Skeletal muscle cell (primary cell): ENCODE results near the gene ADAMTSL4.

ENCODE experiments used
- DNase-seq: peaks from one replicate; pipeline ENCODE4 v3.0.0-alpha.2; 2010; ENCODE audit warnings: low read depth
- H3K4me3 ChIP-seq: 2 replicates; pipeline ENCODE4 v1.5.1; 2011; ENCODE audit warnings: low read depth, mild to moderate bottlenecking, control low read depth, low read length, moderate library complexity

The ADAMTSL4 gene

DNA sequence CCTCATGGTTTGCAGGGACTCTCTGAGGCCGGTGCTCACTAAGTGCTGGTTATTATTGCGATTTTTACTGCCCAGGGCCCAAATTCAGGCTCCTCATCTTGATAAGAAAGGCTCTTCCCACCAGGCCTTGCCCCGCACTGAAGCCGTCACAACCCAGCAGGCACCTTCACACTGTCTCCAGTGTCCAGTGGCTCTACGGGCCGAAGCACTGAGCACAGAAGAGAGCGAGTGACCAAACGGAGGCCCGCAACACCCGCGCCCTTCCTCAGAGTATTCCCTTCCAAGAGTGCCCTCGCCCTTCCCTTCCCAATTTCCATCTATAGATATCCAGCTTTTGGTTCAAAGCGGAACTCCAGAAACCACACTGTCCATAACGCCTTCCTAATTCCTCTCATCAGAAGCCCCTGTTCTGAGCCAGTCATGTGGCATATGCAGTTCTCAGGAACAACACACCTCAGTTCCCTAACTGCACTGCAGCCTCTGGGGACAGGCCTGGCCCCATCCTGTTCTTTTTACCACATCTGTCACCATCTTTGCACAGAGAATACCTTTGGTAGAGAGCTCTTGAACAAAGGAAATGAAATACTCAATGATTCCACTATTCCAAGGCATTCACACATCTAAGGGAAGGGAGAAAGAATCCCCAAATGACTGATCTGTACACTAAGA lies 18.6 kb upstream of the ADAMTSL4 start:
- no peak for DNase-seq
- no peak overlapping the region for H3K4me3 ChIP-seq

DNA sequence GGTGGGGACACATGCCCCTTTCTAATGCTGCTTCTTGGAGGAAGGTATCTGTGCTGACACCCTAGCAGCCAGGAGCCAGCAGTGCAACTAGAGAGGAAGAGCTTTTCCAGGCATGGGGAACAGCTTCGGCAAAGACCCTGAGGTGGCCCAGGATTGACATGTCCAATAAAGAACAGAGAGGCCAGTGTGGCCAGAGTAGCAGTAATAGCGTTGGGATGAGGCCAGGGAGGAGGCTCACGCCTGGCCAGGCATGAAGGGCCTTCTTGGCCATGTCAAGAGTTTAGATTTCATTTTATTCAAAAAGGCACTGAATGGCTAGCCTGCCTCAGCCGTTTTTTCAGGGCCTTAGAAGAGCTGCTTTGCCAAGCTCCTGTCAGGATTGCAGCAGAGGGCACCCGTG lies 16.3 kb upstream of the ADAMTSL4 start:
- DNase-seq = no peak
- no peak overlapping the region for H3K4me3 ChIP-seq

DNA sequence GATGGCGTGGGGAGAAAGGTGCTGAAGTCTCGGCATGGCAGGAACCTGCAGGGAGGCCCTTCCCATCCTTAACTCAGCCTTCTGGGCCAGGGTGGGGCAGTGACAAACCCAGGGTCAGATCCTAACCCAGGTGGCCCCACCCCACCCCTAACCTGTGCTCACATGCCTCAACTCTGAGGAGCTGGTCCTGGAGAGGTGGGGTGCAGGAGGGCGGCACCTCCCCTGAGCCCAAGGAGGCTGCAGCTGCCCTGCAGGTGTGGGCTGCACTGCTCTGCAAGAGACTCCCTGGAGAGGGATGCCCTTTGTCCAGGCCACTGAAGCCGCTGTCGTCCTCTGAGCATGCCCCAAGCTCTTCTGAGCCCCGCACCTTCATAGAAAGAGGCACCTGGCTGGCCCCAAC lies 15.2 kb upstream of the ADAMTSL4 start:
- no peak overlapping the region for H3K4me3 ChIP-seq
- DNase-seq = no peak

DNA sequence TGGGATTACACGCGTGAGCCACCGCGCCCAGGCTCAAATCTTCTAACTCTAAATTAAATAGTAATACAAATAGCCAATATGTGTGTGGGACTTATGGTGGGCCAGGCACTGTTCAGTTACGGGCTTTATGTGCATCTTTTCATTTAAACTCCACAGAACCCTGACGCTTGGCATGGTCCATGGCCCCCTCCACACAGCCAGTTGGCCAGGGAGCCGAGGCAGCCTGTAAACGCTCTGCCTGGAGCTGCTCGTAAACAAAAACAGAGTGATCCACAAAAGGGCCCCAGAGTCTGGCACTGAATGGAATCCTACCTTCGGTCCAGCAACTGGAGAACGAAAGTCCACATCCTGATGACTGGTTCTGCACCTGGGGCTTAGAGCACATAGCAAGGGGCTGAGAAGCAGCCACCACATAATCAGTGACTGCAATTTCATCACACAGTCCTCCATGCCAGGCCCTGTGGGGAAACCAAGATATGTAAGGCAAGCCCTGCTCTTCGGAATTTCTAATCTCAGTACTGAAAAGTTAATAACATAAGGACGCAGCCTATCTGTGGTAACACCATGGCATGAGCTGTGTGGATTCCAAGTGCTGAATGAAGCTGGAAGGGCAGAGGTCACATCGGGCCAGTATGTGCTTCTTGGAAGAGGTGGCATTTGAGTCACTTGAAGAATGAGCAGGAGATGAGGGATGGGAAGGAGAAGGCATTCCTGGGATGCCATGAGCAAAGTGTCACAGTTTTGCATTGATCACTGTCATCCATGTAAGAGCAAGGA lies 13.5 kb upstream of the ADAMTSL4 start:
- DNase-seq = no peak
- no peak overlapping the region for H3K4me3 ChIP-seq

DNA sequence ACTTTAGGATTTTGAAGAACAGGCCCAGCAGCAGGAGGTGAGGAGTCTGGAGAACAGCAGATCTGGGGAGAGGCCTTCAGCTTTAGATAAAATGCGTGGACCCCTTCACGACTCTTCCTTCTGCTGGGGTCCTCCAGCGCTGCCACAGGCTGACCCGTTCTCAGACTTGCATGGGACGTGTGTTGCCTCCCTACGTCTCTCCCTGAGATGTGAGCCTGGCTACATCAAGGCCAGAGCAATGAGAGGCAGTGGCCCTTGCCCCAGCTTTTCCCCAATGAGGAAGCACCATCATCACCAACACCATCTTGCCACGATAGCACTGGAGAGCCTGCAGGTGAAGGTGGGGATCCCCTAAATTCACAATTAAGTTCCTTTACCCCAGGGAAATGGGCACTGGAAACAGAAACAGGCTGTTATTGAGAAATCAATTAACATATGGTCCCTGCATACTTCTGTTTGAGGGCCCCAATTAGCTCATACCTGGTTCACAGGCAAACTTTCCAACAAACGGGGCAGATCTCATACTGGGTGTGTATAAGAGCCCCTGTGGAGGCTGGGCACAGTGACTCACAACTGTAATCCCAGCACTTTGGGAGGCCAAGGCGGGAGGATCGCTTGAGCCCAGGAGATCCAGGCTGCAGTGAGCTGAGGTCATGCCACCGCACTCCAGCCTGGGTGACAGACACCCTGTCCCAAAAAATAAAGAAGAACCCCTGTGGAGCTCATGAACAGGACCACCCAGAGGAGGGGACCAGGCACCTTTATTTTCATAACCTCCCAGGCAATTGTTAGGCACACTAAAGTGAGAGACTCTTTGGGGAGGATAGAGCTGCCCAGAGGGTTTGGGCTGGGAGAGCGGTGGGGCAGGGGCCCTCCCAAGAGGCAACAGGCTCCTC lies 12.1 kb upstream of the ADAMTSL4 start:
- no peak overlapping the region for H3K4me3 ChIP-seq
- DNase-seq = no peak

DNA sequence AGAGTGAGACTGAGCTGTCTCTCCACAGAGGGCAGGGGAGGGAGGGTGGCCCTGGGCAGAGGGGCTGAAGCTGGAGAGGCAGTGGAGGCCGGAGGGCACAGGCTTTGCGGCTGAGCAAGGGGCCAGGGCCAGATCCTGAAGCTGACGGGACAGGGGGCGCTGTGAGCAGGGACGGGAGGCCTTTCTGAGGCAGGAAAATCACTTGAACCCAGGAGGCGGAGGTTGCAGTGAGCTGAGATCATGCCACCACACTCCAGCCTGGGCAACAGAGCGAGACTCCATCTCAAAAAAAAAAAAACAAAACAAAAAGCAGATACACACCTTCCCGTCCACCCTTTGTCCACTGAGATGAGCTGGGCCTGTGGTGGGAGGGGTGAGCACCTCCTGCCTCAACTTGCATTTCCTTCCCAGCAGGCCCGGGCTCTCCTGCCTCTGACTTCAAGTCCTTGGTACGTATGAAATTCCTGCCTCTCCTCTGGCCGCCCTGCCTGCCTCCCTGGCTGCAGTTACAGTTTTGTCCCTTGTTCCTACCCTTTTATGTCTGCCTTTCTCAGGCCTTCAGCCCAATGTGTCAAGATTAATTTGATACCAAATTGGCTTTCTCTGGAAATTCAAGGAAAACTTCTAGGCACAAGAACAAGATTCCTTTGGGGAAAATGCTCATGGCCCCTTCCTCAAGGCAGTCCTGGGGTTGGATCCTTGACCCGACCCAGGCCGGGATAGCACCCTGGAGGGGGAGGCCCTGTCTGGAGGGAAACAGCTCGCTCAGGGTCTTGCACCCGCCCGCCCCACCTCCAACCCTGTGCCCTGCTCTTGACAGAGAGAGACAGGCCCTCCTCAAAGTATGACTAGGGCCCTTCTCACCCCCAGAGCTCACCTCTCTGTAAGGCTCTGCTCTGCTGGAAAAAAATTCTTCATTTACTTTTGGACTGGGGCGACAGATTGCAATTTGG lies 11.2 kb upstream of the ADAMTSL4 start:
- DNase-seq = no peak

DNA sequence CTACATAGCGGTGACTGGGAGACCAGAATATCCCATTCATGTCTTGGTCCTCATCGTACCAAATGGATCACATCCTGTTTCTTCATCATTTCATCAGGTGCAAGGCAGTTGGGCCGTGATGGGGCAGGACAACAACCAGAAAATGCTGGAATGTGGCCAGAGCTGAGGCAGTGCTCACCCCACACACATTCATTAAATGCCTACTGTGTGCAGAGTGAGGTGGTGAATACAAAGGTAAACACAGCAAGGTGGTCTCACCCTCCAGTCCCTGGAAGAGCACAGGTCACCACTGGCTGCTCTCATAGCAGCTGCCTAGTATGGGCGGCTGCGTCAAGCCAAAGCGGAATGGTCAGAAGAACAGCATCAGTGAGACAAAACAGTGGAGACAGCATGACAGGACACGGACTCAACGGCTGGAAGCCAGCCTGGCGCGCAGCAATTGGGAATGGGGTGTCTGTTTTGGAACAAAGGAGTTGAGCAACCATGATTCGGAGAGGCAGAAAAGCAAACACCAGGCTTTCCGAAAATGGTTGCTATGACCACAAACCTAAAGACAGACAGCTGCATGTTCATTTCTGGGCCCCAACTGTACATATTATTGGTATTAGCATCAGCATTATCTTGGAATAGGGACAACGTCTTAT lies 5.6 kb upstream of the ADAMTSL4 start:
- no peak for DNase-seq
- H3K4me3 ChIP-seq = no peak overlapping the region

More for the DNA sequence above, 11.2 kb upstream of the ADAMTSL4 start:
- no peak overlapping the region for H3K4me3 ChIP-seq

DNA sequence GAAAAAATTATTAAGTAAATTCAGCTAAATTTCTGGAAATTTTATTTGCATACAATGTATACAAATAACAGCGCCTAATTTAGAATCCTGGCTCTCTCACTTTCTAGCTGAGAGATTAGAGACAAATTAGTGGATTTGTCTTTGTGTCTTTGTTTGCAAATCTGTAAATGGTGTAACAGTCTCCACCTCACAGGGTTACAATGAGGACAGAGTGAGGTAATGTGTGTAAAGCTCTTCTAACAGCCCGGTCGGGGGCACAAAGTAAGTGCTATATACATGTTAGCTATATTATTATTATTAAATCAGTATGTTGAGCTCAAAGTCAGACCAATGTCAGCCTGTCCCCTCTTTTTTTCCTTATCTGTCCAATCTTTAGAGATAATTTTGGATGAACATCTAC lies 5.0 kb upstream of the ADAMTSL4 start:
- no peak overlapping the region for H3K4me3 ChIP-seq
- DNase-seq = no peak

DNA sequence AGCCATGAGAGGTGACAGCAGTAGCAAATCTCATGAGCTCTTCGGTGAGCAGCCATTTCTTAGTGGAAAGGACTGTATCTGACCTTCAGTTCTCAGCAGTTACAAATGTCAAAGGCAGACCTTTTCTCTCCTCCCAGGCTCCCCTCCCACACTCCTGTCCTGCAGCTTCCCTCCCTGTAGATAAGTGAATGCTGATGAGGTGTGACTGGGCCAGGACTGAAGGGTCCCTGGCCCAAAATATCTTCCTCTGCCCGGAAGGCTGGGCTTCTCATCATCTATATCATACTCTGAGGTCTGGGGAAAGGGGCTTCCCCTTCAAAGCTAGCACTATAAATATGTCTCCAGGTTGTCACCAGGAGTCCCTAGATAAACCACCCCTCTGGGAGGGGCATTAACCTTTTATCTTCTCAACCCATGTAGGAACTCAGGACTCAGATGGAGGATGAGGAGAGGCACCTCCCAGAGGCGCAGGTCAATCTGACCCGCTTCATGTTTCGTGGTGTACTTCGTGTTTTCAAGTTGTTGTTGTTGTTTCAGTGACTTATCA lies 3.6 kb upstream of the ADAMTSL4 start:
- no peak for DNase-seq
- no peak overlapping the region for H3K4me3 ChIP-seq

DNA sequence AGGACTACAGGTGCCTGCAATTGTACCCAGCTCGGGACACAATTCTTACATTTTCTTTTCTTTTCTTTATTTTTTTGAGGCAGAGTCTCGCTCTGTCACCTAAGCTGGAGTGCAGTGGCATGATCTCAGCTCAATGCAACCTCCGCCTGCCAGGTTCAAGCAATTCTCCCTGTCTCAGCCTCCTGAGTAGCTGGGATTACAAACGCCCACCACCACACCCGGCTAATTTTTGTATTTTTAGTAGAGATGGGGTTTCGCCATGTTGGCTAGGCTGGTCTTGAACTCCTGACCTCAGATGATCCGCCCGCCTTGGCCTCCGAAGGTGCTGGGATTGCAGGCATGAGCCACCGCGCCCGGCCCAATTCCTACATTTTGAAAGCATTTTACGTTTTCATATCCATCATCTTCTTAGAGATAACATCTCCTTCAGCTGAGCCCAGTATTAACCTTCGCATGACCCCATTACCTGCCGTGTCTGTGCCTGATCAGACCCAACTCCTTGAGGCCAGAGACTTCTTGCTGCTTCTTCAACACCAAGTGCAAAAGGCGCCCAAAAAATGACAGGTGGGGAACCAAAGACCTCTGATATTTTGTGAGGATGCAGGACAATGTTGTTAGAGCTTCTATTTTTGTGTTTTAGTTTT lies 2.8 kb upstream of the ADAMTSL4 start:
- no peak overlapping the region for H3K4me3 ChIP-seq
- no peak for DNase-seq

DNA sequence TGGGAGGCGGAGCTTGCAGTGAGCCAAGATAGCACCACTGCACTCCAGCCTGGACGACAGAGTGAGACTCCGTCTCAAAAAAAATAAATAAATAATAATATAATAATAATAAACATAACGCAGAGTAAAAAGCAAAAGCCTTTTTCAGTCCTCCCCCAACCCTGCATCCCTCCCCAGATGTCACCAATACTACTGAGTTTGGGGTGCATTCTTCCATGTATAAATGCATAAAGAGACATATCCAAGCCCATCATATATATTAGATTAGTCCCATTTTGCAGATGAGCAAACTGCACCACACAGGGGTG lies 930 bp upstream of the ADAMTSL4 start:
- no peak for DNase-seq
- peak overlapping the region; percentile 56 for H3K4me3 ChIP-seq

DNA sequence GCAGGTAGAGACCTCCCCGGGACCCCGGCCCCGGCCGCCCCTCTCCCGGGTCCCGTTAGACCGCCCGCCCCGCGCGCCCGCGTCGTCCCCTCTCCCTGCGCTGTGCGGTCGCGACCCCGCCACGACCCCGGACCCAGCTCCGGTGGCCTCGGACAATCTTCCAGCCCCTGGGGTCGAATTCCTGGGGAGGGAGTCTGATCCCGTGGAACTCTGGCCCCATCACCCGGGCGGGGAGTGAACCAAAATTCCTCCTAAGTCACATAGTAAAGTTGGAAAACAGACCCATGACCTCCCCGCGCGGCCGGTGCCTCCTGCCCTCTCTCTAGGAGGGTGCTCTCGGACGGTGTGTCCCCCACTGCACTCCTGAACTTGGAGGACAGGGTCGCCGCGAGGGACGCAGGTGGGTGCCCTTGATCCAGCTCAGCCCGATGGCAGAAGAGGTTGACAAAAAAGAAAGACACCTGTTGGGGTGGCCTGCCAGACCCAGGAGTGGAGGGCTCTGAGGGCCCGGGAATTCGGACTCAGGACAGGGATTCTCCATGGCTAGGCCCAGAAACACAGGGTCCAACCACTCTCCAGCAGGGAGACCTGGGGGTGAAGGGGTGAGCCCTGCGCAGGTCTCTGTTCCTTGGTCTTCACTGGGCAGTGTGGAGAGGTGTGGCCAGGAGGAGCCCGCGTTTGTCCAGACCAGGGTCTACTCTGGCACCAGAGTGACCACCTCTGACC lies 451 bp downstream of the ADAMTSL4 start:
- no peak for DNase-seq
- peak overlapping the region; percentile 56 for H3K4me3 ChIP-seq

DNA sequence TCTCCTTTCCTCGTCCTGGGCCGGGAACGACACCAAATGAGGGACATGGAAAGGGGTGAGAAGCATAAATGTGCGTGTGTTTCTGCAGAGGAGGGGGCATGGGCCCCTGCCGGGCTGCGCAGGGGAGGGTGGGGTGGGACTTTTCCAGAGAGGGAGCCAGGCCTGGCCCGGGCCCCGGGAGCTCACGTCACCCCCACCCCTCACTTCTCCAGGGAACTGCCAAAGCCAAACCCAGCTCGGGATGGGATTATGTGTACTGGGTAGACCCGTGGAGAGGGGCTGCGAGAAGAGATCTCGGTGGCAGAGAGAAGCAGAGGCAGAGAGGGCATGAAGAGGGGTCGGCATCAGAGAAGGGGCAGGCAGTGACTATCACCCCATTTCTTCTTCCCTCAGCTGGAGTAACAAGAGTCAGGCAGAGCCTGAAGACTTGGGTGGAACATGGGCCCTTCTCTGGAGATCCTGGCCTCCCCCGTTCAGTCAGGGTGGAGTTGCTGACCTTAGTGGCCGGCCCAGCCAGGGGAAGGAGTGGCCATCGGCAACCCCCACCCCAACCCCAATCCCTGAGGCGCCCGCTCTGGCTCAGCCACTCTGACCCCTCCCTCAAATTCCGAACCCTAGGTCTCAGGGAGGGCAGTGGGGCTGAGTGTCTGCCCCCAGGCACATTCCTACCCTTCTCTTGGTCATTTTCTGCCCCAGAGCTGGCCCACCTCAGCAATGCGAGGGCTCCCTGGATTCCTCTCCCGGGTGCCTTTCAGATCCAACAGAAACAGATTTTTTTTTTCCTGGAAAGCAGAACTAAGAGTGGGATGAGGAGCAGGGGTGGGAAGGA lies 1.2 kb downstream of the ADAMTSL4 start:
- H3K4me3 ChIP-seq = peak overlapping the region; percentile 56
- DNase-seq = no peak

DNA sequence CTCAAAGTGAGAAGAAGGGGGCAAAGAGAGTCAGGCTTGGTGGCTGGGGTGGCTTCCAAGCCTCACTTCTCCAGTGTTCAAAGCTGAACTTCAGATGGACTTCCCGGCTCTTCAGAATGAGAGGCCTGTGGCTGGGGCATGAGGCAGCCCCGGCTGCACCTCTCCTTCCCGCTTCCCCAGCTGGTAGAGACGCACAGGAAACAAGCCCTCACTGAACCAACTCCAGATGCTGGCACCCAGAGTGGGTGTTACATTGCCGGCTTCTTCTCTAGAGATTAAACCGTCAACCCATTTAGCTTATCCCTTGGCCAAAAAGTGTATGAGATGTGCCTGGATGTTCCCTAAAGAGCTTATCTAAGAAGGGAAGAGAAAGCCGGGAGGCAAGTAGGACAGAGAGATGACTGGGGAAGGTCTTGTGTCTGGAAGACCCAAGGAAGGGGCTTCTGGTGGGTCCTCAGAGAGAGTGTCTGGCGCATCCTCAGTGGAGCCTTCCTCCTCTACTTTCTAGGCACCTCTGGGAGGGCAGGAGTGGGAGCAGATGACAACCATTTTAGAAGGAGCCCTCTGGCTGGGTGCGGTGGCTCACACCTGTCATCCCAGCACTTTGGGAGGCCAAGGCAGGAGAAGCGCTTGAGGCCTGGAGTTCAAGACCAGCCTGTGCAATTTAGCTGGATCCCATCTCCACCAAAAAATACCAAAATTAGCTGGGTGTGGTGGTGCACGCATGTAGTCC lies 2.0 kb downstream of the ADAMTSL4 start:
- H3K4me3 ChIP-seq = no peak overlapping the region
- no peak for DNase-seq

DNA sequence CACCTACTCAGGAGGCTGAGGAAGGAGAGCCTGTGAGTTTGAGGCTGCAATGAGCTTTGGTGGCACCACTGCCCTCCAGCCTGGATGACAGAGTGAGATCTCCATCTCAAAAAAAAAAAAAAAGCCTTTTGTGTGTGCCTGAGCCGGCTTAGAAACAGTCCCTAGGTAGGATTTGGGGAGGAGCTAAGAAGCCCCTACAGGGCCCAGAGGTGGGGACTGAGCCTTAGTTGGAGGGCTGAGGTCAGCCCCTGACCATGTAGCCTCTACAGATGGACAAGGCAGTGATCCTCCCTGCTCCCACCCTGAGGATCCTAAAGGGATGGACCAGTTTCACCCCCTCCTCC lies 2.5 kb downstream of the ADAMTSL4 start:
- no peak for DNase-seq
- no peak overlapping the region for H3K4me3 ChIP-seq
